Embryonic facial prominence (tissue), 1 donor: ENCODE results near the gene FNTB.

Experiments used
- DNase-seq: peaks from one replicate; pipeline ENCODE4 v3.0.0-alpha.2; 2016; ENCODE audit errors: extremely low spot score

FNTB gene

DNA sequence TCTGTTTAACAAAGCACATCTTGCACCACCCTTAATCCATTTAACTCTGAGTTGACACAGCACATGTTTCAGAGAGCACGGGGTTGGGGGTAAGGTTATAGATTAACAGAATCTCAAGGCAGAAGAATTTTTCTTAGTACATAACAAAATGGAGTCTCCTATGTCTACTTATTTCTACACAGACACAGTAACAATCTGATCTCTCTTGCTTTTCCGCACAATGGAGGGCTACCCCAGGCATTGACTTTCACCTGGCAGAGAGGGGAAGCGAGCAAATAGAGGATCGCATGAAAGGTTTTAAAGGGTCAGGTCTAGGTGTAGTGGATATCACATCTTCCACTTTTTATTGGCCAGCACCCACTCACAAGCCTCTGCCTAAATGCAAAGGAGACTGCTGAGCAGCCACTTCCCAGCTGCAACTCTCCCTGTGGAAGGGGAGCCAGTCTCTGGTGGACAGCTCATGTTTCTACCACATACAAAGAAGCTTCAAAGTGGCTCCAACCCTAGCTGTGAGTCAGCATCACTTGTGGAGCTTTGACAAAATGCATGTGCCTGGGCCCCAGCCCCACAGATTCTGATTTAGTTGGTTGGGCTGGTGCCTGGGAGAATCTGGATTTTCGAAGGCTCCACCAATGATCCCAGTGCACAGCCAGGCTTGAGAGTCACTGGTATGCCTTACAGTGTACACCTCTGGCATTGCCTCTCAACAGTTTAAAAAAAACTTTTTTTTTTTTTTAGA, 7.2 kb upstream of the FNTB start:
- DNase-seq = no peak

DNA sequence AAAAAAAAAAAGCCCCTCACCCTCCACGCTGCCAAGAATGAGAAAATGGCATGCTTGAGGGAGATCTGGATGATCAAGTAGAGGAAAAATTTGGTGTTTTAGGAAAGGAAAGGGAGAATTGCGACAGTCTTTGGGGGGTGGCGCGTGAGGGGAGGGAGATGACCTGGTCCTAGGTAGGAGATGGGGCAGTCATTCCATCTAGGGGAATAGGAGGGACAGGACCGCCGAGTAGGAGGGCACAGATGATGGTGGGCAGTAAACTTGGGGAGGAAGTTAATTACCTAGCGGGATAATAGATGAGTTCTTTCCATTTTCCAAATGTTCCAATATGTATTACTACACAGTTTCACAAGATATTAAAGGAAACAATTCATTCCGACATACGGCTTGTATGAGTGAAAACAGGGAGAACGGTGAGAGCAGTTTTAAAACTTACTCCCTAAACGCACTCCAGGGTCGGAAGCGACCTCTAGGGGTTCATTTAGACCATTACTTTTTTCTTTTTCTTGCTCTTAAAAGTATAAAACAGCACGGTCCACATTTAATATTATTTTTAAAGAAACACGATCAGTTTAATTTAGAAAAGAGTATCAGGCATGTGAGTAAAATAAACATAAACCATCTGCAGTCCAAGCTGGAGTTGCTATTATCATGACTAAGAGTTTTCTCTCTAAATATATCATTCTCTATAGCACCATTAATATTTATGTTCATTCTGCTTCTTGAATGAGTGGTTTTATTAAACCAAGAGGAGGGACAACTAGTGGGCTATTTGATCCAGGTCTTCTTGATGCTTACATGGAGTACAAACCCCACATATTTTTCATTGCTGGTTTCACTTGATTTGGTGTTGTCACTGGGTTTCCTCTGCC, 3.0 kb upstream of the FNTB start:
- peak; percentile 60 for DNase-seq

DNA sequence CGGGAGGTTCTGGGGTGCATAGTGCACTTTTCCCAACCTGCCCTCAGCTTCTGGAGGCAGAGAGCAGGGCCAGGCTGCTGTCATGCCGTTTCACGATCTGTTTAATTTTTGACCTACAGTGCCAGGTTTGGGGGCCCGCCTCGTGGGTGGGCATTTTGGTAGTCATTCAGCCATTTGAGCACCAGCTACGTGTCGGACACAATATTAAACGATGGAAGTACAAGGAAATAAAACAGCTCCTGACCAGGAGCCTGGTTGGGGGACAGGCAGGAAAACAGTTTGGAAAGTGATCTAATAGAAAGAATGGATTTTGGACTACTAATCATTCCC, 708 bp downstream of the FNTB start:
- DNase-seq = no peak

DNA sequence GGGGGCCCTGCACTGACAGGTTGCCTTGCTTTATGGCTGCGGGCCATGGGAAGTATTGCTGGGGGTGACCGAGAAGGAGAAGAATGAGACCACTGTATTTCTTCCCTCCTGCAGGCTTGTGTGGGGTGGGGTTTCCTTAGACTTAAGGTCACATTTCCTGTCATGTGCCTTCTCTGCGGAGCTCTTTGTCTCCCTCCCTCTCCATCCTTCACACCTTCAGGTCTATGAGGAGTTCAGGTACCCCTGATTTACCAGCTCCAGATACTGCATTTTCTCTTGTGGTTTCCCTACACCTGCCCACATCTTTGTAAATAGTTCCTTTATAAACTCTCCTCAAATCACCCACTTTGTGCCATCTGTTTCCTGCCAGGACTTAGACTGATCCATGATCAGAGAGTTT, 3.6 kb downstream of the FNTB start:
- no peak for DNase-seq

DNA sequence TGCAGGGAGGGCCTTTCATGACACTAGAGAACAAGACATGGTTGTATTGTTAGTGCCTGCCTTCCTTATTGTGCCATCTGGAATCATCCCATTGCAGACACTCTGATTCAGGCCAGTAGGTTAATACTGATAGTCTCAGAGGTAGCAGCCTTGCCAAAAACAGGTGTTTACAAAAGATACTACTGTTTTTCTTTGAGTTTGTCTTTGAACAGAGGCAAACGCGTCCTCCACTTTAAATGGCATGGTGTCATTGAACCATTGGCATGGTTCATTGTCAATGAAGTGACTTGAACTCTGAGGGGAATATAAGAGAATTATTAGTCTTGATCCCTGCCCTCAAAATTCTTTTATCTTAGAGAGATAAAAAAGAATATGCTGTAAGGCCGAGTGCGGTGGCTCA, 4.2 kb downstream of the FNTB start:
- DNase-seq = no peak

DNA sequence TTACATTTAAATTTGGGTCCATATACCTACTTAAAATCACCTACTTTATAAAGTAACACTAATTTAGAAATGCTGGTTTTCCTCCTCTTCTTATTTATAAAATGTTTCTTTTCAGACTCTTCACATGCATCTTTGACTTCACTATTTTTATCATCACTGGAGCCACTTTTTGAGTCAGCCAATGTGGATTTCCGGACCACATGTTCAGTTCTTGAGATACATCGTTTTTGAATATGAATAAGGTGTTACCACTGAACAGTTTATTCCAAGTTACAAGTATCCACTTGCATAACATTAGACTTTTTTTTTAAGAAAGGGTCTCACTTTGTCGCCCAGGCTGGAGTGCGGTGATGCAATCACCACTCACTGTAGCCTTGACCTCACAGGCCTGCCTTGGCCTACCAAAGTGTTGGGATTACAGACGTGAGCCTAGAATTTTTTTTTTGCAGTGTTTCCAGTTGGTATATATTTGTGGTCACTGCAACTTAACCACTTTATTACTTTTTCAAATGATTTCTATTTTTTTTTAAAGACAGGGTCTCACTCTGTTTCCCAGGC, 5.7 kb downstream of the FNTB start:
- no peak for DNase-seq

DNA sequence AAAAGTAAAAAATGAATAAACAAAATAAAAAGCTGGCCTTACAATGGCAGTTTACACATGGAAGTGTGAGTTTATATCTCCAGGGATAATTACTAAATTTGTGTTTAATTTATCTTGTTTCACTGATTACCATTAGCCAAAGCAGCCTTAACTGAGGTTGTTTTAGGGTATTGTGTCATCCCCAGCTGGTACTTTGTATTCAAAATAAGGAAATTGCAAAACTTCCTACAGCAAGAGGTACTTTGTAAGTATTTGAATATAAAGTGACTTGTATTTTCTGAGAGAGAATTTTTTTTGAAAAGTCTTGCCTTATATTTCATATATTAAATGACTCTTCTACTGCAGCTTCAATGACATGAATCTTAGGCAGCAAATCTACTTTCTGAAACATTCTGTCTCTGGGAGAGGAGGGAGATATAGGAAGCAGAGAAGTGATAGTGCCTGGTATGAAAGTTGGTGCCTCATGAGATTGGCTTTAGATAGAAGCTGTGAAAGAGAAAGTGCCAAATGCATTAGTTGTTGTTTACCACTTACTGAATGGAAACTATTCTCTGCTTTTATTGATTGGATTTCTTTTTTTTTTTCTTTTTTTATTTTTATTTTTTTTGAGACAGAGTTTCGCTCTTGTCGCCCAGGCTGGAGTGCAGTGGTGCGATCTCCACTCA, 6.7 kb downstream of the FNTB start:
- no peak for DNase-seq

DNA sequence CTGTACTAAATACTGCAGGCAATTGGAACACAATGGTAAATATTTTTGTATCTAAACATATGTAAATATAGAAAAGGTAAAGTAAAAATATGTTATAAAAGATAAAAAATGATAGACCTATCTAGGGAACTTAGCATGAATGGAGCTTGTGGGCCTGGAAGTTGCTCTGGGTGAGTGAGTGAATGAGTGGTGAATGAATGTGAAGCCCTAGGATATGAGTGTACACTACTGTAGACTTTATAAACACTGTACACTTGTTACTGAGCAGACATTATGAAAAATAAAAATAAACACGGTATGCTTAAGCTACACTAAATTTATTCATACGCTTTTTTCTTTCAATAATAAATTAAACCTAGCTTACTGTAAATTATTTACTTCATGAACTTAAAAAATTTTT, 7.8 kb downstream of the FNTB start:
- no peak for DNase-seq

DNA sequence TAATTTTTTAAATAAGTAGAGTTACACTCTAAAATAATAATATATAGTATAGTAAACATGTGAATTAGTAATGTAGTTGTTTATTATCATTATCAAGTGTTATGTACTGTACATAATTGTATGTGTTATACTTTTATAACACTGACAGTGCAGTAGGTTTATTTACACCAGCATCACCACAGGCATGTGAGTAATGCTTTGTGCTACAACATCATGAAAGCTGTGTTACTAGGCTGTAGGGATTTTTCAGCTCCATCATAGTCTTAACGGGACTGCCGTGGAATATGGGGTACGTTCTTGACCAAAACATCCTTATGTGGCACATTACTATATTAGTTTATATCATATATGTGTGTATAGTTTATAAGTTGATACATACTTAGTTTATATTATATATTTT, 8.6 kb downstream of the FNTB start:
- DNase-seq = no peak

DNA sequence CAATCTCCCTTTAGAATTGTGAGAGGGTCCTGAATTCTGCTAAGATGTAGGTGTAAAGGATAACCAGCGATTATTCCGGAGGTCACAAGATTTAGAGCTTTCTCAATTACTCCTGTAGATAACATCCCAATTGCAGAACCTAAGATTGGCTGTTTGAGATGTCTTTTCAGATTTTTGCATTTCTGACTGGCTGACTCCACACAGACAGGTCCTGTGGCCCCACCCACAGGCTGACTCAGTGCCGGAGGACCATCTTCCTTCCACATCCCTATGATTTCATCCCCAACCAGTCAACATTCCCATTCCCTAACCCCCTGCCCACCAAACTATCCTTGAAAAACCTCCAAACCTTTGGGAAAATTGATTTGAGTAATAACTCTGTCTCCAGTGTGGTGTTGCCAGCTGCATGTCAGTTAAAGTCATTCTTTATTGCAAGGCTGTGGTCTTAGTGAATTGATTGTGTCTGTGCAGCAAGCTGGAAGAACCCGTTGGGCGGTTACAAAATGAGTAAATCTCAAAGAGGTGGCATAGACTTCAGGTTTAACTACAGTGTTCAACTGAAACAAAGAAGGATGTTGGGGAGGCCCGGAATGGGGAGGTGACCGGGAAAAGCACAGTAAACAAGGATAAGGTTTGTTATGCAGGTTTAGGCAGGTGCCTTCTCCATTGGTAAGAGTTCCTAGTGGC, 10.6 kb downstream of the FNTB start:
- DNase-seq = no peak

DNA sequence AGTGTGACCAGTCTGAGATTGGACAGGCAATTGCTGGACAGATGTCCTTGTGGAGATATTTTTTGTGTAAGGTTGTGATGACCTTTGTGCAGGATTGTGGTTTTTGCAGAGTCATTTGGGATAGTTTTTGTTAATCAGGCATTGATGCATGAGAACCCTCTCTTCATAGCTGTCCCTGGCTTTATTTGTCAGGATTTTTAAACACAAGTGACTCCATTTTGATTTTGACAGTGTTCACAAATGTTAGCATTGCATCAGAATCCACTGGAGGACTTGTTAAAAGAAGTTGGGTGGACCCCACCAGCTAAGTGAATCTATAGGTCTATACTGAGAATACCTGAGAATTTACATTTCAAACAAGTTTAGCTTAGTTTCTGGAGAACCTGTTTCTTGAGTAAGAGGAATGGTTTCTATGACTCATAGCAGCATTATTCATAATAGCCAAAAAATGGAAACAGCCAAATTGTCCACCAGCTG, 11.8 kb downstream of the FNTB start:
- no peak for DNase-seq

DNA sequence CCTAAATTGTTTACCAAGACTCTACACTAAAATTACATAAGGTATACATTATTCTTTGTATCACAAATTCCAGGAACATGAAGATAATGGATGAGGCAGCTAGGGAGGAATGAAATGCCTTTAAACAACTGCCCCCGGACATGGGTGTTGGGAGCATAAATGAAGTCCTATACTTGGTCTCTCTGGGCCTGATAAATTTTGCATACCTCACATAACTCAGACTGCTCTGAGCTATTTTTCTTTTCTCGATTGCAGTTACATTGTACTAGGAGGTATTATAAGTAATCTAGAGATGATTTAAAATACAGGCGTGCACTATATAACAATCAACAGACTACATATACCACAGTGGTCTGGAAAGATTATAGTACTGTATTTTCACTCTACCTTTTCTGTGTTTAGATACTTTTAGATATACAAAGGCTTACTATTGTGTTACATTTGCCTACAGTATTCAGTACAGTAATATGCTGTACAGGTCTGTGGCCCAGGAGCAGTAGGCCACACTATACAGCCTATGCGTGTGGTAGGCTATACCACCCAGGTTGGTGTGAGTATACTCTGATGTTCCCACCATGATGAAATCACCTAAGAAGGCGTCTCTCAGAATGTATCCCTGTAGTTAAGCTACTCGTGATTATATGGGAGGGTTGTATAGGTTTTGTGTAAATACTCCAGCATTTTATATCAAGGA, 14.3 kb downstream of the FNTB start:
- no peak for DNase-seq

DNA sequence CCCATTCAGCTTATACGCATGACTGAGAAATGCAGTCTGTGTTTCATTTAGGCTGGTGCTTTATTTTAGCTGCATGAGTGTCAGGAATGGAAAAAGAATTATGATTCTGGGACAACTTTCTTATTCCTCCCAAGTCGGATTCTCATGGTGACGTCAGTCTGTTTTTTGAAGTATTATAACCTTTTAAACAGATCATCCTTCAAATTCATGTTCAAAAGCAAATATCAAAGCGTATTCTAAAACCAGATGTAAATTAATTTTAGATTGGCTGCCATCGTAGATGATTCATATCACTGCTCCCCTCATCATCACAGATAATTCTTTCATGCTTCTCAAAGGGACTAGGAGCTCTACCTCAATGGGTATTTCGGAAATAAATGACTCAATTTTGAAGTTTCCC, 15.0 kb downstream of the FNTB start:
- DNase-seq = no peak

DNA sequence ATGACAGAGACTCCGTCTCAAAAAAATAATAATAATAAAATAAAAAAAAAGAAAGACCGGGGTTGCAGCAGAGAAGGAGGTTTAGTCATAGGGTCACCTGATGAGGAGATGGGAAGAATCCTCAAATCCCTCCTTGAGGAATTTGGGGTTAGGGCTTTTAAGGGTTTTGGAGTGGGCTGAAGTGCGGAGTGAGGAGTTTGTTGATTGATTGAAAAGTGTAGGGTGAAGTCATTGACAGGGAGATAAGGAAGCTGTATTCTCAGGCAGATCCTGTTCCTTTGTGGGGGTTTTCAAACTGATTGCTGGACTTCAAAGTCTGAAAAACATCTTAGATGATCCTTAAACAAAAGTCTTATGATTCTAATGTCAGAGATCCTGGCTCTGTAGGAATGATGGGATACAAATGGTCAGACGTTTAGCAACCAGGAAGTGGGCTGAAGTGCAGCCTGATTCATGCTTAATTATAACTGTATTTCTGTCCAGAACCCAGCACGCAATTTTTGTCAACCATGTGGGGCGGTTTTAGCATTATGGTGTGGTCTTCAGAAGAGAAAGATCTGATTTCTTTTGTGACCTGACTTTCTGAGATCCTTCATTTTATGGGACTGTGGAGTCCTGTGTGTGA, 16.0 kb downstream of the FNTB start:
- DNase-seq = no peak

DNA sequence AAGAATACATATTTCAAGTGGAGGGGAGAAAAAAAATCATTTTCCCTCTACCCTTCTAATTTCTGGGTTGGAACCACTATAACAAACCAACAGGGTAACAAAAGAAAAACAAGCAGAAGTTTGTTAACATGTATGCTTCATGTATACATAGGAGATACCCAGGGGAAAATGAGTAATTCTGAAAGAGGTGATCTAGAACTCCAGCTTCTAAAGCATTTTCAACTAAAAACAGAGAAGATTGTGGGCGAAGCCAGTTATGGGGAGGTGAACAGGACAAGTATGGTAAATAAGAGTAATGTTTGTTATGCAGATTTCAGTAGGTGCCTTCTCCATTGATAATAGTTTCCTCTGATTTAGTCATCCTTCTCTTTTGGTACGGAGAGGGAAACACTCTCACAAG, 16.7 kb downstream of the FNTB start:
- no peak for DNase-seq

DNA sequence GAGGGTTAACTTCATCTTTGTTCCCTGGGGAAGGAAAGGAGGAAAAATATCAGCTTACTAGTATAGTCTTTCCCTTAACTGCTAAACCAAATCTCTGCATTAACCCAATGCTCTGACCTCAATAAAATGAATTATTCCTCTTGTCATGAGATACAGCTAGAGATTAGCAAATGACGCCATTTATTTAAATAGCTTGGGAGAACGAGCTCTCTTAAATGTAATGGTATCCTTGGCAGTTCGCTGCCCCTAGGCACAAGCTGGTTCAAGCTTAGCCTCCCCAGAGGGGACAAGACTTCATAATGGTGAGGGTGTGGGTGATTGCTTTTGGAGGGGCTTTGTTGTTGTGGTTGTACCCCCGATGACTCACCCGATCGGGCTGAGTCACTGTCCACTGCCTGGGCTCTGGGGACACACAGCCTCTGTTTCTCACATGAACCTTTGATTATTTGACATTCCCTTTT, 19.6 kb downstream of the FNTB start:
- no peak for DNase-seq

DNA sequence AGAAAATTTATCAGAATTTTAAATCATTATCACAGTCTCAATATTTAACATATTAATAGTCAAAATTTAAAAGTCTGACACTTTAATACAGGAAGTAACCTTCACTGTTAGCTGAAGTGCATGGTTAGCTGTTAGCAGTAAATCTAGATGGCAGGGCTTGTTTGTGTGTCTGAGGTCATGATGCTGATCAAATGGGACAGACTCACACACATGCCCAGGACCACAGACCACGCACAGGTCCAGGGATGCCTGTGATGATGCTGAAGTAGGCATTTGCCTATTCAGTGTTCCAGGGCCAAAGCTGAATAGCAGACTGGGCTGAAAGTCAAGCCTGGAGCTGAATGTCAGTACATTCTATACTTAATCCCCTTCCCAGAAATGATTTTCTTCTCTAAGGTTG, 20.5 kb downstream of the FNTB start:
- no peak for DNase-seq

DNA sequence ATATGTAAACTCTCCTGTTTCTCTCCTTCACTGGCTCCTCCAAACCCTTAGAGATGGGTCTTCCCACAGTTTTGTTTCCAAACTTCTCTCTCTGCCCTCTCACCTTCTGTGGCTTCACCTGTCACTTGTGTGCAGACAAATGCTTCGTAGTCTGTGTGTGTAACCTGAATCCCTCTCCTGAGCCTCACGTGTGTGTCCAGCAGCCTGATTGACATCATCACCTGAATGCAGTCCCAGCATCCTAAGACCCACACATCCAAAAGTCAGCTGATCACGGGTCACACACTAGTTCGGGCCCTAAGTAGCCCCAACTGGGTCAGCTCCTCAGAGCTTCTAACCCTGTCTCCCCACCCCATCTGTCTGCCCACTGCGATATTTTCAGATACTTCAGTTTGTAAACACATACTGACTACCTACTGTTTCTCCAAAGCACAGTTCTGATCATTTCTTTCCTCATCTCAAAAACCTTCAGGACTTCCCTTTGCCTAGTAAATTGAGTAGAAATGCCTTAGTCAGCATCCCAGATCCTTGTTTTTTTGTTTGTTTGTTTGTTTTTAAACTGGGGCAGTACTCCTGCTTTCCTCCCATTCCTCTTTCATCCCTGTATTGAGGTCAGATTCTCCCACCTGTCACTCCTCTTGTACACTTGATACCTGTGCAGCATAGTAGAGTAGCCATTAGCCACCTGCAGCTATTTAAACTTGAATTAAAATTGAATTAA, 23.7 kb downstream of the FNTB start:
- no peak for DNase-seq

DNA sequence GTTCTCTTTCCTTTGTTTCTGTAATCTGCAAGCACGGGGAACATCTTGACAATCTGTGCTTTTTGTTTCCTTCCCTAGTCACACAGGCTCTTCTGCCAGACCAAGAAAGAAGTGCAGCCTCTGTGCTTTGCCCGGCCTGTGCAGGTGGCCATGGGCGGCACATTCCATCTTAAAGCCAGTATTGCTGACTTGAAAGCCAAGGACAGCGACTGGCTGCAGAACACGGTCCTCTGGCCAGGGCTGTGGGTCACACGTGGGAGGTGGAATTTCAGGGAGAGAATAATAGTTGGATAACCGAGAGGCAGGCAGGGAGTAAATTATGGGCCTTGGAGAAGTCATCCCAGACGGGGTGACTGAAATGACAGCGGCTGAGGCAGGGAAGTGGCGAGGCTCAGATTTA, 24.8 kb downstream of the FNTB start:
- DNase-seq = no peak

DNA sequence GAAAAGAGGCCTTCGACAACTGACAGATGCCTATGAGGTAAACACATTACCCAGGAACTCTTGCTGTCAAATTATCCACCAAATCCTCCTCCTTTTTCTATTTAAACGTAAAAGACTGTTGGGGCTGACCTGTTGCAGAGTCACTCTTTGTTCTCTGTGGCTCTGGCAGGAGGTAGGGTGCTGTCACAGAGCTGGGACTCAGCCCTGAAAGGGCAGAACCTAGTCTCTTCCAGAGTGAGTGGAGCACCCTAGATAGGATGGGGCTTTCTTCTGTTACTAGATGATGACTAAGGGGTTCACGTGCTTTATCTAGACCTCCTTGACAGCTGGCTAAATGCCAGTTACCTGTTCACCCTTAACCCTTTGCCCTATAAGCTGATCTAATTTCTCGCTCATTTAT, 25.7 kb downstream of the FNTB start:
- no peak for DNase-seq
